ENCODE data around the gene KCNH8.

KCNH8 gene

GRCh38 chr3:19394946-19395345 is 246.6 kb downstream of the KCNH8 start:
- FAIRE-seq = no peak

- no peak for FAIRE-seq
These were observed 248.4 kb downstream of the KCNH8 start for GRCh38 chr3:19396726-19397125.

- no peak for FAIRE-seq
These were observed 251.0 kb downstream of the KCNH8 start for GRCh38 chr3:19399356-19399755.

- no peak for FAIRE-seq
These were observed 251.5 kb downstream of the KCNH8 start for GRCh38 chr3:19399836-19400235.

- FAIRE-seq = no peak
These were observed 271.8 kb downstream of the KCNH8 start for GRCh38 chr3:19420159-19420558.

GRCh38 chr3:19425825-19426224 is 277.5 kb downstream of the KCNH8 start:
- no peak for FAIRE-seq

- FAIRE-seq = no peak
These were observed 279.3 kb downstream of the KCNH8 start for GRCh38 chr3:19427422-19428149.

GRCh38 chr3:19428729-19429128 is 280.4 kb downstream of the KCNH8 start:
- FAIRE-seq = no peak

- FAIRE-seq = no peak
These were observed 284.4 kb downstream of the KCNH8 start for GRCh38 chr3:19432669-19433068.

GRCh38 chr3:19436746-19437145 is 288.4 kb downstream of the KCNH8 start:
- FAIRE-seq = no peak

- no peak for FAIRE-seq
These were observed 291.6 kb downstream of the KCNH8 start for GRCh38 chr3:19439944-19440343.

GRCh38 chr3:19446138-19446537 is 297.8 kb downstream of the KCNH8 start:
- no peak for FAIRE-seq

GRCh38 chr3:19446687-19447086 is 298.4 kb downstream of the KCNH8 start:
- FAIRE-seq = no peak

GRCh38 chr3:19455546-19455945 is 307.2 kb downstream of the KCNH8 start:
- no peak for FAIRE-seq

- FAIRE-seq = no peak
These were observed 308.4 kb downstream of the KCNH8 start for GRCh38 chr3:19456738-19457137.

GRCh38 chr3:19457449-19457848 is 309.1 kb downstream of the KCNH8 start:
- no peak for FAIRE-seq

- no peak for FAIRE-seq
These were observed 319.5 kb downstream of the KCNH8 start for GRCh38 chr3:19467761-19468160.

GRCh38 chr3:19471138-19471537 is 322.8 kb downstream of the KCNH8 start:
- no peak for FAIRE-seq

GRCh38 chr3:19473971-19474580 is 325.8 kb downstream of the KCNH8 start:
- no peak for FAIRE-seq

- no peak for FAIRE-seq
These were observed 328.0 kb downstream of the KCNH8 start for GRCh38 chr3:19476281-19476680.

- FAIRE-seq = no peak
These were observed 337.0 kb downstream of the KCNH8 start for GRCh38 chr3:19485267-19485666.

- no peak for FAIRE-seq
These were observed 339.1 kb downstream of the KCNH8 start for GRCh38 chr3:19487386-19487785.

GRCh38 chr3:19488939-19489338 is 340.6 kb downstream of the KCNH8 start:
- no peak for FAIRE-seq

GRCh38 chr3:19489936-19490335 is 341.6 kb downstream of the KCNH8 start:
- no peak for FAIRE-seq

- FAIRE-seq = no peak
These were observed 357.9 kb downstream of the KCNH8 start for GRCh38 chr3:19506171-19506570.

All from islet of Langerhans (tissue), 1 donor.